Measurements from ENCODE around the gene MEF2C.

DNA sequence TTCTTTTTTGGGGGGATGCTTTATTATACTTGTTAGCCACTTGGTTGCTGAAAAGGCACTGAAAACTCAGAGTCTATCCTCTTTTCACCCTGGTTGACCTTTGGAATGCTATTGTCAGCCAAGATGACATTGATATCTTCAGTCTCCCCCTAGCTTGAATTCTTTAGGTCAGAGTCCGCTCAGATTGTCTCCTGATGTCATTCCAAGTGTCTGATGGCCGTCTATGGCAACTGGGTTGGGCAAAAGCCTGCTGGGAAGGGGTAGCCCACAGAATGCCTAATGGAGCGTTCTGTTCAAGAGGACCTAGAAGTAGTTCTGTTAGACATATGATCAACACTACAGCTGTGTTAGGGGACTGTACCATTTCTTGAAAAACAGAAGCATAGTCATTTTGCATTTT, 9.7 kb upstream of the MEF2C start:
- TF ChIP-seq CTCF (IDR thresholded peaks at IDR 0.05) (no peak), POLR2A (IDR thresholded peaks at IDR 0.05) (no peak)

Data from stomach (tissue), 4 donors.